HL-60/S4 treated with retinoic acid at 250 ng/mL for 4 days and 3 days (cell line): ENCODE measurements around the gene QPCT.

ENCODE experiments used
- in situ Hi-C: fragments of 300-500 bp; cut with MboI; formaldehyde crosslinking; loops from 2 replicates; pipeline ENCODE4 v1.7.0; 2022; ENCODE audit warnings: low sequenced_read_pairs

The QPCT gene

GRCh38 chr2:37389395-37389794, 45.0 kb downstream of the QPCT start:
- in situ Hi-C loops = loop anchor here (25.0 kb wide), 1 partner anchor 873 kb away; no protein-coding TSS in a partner anchor

DNA sequence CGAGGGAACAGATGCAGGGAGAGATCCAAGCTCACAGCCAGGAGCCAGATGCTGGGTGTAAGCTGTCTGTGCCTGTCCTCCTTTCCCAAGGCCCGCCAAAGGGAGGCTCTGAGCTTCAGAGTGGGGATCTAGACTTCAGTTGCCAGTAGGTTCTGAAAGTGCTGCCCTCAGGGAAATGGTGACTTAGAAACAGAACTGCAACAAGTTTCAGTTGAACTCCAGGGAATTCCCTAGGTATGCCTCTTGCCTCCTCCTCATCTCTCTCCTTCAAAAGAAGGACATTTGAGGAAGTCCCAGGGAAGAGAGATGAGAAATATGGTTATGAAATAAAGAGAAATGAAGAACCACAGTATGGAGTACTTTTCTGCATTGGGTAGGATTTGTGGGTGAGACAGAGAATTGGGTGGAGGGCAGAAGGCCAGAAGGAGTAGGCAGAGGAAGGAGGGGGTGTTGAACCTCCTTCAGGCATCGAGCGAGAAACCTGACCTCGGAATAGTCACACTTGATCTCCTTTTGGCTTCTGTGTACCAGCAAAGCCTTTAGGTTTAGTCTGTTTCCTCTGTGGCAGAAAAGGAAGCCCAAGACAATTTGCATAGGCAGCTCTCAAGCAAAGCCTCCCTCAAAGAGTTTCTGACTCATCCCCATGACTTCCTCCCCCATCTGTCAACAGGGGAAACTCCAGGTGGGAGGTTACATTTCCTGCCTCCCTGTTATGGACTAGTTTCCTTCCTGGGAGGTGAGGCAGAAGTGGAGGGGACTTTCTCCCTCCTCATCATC, 45.7 kb downstream of the QPCT start:
- in situ Hi-C loops = loop anchor here (25.0 kb wide), 1 partner anchor 872 kb away; no protein-coding TSS in a partner anchor

DNA sequence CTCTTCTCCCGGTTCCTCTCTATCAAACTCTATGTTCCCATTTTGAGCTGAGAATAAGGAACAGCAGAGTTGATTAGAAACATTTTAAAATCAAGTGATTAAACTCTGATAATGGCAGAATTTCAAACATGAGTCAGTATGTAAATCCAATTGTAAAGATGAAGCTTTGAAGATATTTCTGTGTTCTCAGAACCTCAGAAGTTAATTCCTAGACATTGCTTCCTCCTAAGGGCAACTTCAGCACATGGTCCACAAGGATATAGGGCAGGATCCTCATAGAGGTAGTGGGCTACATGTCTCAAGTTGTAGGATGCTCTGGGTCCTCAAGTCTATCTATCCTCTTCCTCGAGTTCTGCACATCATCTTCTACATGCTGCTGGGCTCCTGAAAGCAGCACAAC, 46.3 kb downstream of the QPCT start:
- in situ Hi-C loops = loop anchor here (25.0 kb wide), 1 partner anchor 872 kb away; no protein-coding TSS in a partner anchor

GRCh38 chr2:37391711-37392110, 47.3 kb downstream of the QPCT start:
- in situ Hi-C loops = loop anchor here (25.0 kb wide), 1 partner anchor 871 kb away; no protein-coding TSS in a partner anchor

DNA sequence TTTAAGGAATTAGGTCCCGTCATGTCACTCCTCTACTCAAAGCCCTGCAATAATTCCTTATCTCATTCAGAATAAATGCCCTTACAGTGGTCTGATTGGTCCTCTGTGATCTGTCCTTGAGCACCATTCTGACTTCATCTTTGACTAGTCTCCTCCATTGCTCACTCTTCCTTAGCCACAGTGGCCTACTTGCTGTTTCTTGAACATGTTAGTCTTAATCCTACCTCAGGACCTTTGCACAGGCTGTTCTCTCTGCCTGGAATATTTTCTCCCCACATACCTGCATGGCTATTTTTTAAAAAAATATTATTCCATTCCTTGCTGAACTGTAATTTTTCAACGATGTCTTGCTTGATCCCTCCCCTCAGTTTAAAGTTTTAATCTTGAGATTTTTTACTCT, 48.0 kb downstream of the QPCT start:
- in situ Hi-C loops = loop anchor here (25.0 kb wide), 1 partner anchor 870 kb away; no protein-coding TSS in a partner anchor

DNA sequence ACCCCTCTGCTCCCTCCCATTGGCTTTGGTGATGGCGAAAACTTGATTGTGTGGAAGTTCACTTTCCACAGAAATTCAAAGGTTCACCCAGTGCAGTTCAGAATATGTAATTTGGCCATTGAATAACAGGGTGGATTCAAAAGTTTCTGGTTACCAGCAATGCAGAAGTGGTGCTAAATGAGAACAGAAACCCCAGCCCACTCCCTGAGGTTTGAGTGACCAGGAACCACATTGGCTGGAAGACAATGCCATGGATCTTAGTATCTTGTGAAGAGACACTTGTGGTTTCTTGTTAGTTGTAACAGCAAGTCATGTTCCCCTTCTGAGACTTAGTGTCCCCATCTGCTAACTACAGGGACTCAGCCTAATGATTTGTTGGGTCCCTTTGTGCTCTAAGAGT, 49.8 kb downstream of the QPCT start:
- in situ Hi-C loops = loop anchor here (25.0 kb wide), 1 partner anchor 868 kb away; no protein-coding TSS in a partner anchor

GRCh38 chr2:37394796-37395555, 50.5 kb downstream of the QPCT start:
- in situ Hi-C loops = loop anchor here (25.0 kb wide), 1 partner anchor 867 kb away; no protein-coding TSS in a partner anchor

GRCh38 chr2:37396890-37397565, 52.6 kb downstream of the QPCT start:
- in situ Hi-C loops = loop anchor here (25.0 kb wide), 1 partner anchor 865 kb away; no protein-coding TSS in a partner anchor

GRCh38 chr2:37398990-37399389, 54.6 kb downstream of the QPCT start:
- in situ Hi-C loops = loop anchor here (25.0 kb wide), 1 partner anchor 863 kb away; no protein-coding TSS in a partner anchor

GRCh38 chr2:37400041-37400440, 55.6 kb downstream of the QPCT start:
- in situ Hi-C loops = no loop called here

GRCh38 chr2:37402636-37403035, 58.2 kb downstream of the QPCT start:
- in situ Hi-C loops = no loop called here

DNA sequence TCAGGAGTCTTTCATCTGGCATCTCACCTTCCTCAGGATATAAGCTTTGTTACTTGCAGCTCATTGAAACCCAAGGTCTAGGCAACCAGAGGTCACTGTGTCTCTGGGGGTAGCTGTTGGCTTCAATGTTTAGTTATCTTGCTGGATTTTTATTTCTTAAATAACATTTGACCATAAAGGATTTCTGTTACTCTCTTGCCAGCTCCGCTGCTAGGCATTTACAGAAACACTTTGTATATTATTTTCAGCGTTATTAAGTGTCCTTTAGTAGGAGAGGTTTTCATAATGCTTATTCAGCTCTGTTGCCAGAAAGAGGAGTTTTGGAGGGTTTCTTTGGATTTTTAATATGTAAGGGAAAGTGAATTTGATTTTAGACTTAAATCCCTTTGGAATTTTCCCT, 61.4 kb downstream of the QPCT start:
- in situ Hi-C loops = no loop called here

GRCh38 chr2:37412231-37412630, 67.8 kb downstream of the QPCT start:
- in situ Hi-C loops = loop anchor here (10.0 kb wide), 1 partner anchor 423 kb away; no protein-coding TSS in a partner anchor

DNA sequence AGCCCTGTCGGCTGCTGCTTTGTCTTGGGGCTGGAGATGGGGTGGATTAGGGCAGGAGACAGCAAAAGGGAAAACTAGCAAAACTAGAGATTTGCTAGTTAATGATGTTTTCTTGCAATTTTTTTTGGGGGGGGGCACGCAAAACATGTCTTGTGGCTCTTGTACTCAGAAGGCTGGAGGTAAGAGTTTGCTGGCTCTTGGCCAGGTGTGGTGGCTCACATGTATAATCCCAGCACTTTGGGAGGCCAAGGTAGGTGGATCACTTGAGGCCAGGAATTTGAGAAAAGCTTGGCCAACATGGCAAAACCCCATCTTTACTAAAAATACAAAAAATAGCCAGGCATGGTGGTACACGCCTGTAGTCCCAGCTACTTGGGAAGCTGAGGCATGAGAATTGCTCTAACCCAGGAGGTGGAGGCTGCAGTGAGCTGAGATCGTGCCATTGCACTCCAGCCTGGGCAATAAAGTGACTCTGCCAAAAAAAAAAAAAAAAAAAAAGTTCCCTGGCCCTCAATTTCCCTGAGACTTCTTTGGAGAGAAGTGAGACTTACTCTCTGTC, 69.6 kb downstream of the QPCT start:
- in situ Hi-C loops = loop anchor here (10.0 kb wide), 1 partner anchor 421 kb away; no protein-coding TSS in a partner anchor

GRCh38 chr2:37414470-37414949, 70.1 kb downstream of the QPCT start:
- in situ Hi-C loops = loop anchor here (10.0 kb wide), 1 partner anchor 420 kb away; no protein-coding TSS in a partner anchor

GRCh38 chr2:37415128-37415820, 70.8 kb downstream of the QPCT start:
- in situ Hi-C loops = loop anchor here (10.0 kb wide), 1 partner anchor 420 kb away; no protein-coding TSS in a partner anchor

GRCh38 chr2:37417321-37417720, 72.9 kb downstream of the QPCT start:
- in situ Hi-C loops = loop anchor here (10.0 kb wide), 1 partner anchor 417 kb away; no protein-coding TSS in a partner anchor

GRCh38 chr2:37418956-37419355, 74.5 kb downstream of the QPCT start:
- in situ Hi-C loops = loop anchor here (10.0 kb wide), 1 partner anchor 416 kb away; no protein-coding TSS in a partner anchor

DNA sequence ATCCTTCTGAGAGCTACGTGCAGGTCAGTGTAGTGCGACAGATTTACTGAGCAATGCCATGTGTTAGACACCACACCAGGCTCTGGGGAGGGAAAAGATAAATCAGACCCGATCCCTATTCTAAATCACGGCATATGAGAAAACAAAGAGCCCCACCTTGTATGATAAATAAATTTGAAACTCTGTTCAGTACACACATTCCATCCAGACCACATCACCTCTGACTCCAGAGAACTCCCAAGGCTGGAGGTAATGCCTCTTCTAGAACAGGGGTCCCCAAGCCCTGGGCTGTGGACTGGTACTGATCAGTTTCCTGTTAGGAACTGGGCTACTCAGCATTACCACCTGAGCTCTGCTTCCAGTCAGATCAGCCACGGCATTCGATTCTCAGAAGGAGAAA, 77.3 kb downstream of the QPCT start:
- in situ Hi-C loops = no loop called here
